Measurements from ENCODE around the gene VPS52. TPM values are rescaled to one million over a fixed set of nuclear protein-coding genes. Genes with fewer than 3 reads are reported as not detected.
"Not testable (repeated sequence)": the region's sequence is repeated elsewhere in the genome, so short reads cannot be mapped to it uniquely, and the experiment has no call there.

The VPS52 gene
- total and polyA plus RNA-seq, 12 donors = 21.9 to 115 (median 63.5) TPM

DNA sequence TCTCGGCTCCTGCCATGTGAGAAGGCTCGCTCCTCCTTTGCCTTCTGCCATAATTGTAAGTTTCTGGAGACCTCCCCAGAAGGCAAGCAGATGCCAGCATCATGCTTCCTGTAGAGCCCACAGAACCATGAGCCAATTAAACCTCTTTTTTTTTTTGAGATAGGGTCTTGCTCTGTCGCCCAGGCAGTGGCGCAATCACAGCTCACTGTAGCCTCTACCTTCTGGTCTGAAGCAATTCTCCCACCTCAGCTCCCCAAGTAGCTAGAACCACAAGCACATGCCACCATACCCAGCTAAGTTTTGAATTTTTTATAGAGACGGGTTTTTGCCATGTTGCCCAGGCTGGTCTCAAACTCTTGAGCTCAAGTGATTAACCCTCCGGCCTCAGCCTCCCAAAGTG is 34.8 kb downstream of the VPS52 start:
- Histone ChIP-seq H3K9me3 (replicated peaks in 1 of 3) (no peaks in the 10 kb centered on the region), H3K4me3 (no peak overlapping the region), H3K36me3 (replicated peaks in 1 of 2) (no peaks in the 10 kb centered on the region), H3K27me3 (peaks cover 16% of the 10 kb centered on the region), H3K4me1 (replicated peaks in 1 of 2) (peaks cover 0 to 3% of the 10 kb centered on the region in 2 donors), H3K27ac (no peak overlapping the region)
- DNase-seq = no peak
- WGBS, 4 donors = 88 to 99% (median 90%) methylated on average over 4 to 6 of the region's 6 CpGs
- TF ChIP-seq POLR2A (IDR thresholded peaks at IDR 0.05) (no peak), CTCF (IDR thresholded peaks at IDR 0.05) (no peak)
- intact Hi-C loops (cut with DNase I) = no loop called here

GRCh38 chr6:33236328-33236727 is 35.3 kb downstream of the VPS52 start:
- Histone ChIP-seq H3K36me3 (replicated peaks in 1 of 2) (no peaks in the 10 kb centered on the region), H3K4me3 (no peak overlapping the region), H3K27ac (no peak overlapping the region), H3K4me1 (replicated peaks in 1 of 2) (peaks cover 0 to 3% of the 10 kb centered on the region in 2 donors), H3K27me3 (peaks cover 16% of the 10 kb centered on the region), H3K9me3 (replicated peaks in 1 of 3) (no peaks in the 10 kb centered on the region)
- DNase-seq = no peak
- intact Hi-C loops (cut with DNase I) = no loop called here
- TF ChIP-seq POLR2A (IDR thresholded peaks at IDR 0.05) (no peak), CTCF (IDR thresholded peaks at IDR 0.05) (no peak)

- H3K4me3 ChIP-seq = no peak overlapping the region
- intact Hi-C loops (cut with DNase I) = no loop called here
- H3K27me3 ChIP-seq = peaks cover 15% of the 10 kb centered on the region
- no peak for DNase-seq
- TF ChIP-seq POLR2A (IDR thresholded peaks at IDR 0.05) (no peak), CTCF (IDR thresholded peaks at IDR 0.05) (no peak)
- H3K36me3 ChIP-seq (replicated peaks in 1 of 2) = no peaks in the 10 kb centered on the region
- no peaks in the 10 kb centered on the region for H3K9me3 ChIP-seq (replicated peaks in 1 of 3)
- H3K4me1 ChIP-seq (replicated peaks in 1 of 2) = peaks cover 0 to 3% of the 10 kb centered on the region in 2 donors
- no peak overlapping the region for H3K27ac ChIP-seq
- 26 to 43% (median 37%) methylated on average over 6 of the region's 6 CpGs for WGBS, 4 donors
Observed at GRCh38 chr6:33235221-33235634, 36.4 kb downstream of the VPS52 start.

DNA sequence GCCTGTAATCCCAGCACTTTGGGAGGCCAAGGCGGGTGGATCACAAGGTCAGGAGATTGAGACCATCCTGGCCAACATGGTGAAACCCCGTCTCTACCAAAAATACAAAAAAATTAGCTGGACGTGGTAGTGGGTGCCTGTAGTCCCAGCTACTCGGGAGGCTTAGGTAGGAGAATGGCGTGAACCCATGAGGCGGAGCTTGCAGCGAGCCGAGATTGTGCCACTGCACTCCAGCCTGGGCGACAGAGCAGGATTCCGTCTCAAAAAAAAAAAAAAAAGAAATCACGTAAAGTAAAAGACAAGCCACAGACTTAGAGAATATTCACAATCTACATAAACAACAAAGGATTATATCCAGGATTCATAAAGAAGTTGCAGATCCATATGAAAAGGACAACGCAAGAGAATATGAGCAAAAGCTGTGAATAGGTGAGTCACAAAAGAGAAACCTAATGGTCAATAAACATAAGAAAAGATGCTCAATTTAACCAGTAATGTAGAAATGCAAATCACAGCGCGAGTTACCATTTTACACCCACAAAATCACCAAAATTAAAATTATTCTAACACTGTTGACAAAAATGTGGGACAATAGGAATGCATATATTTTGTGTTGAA is 45.1 kb downstream of the VPS52 start:
- H3K4me1 ChIP-seq (replicated peaks in 1 of 2); H3K9me3 ChIP-seq (replicated peaks in 1 of 3); H3K36me3 ChIP-seq (replicated peaks in 1 of 2); intact Hi-C loops (cut with DNase I); DNase-seq; H3K27ac ChIP-seq; H3K4me3 ChIP-seq: not testable (repeated sequence)
- 44 to 51% (median 47%) methylated on average over 14 of the region's 14 CpGs for whole genome bisulfite sequencing, 4 donors
- H3K27me3 ChIP-seq = peaks cover 18% of the 10 kb centered on the region

- Histone ChIP-seq H3K4me3 (no peak overlapping the region), H3K27me3 (peaks cover 9% of the 10 kb centered on the region), H3K4me1 (replicated peaks in 1 of 2) (peaks cover 3 to 7% of the 10 kb centered on the region in 2 donors), H3K9me3 (replicated peaks in 1 of 3) (no peaks in the 10 kb centered on the region), H3K36me3 (replicated peaks in 1 of 2) (no peaks in the 10 kb centered on the region), H3K27ac (no peak overlapping the region)
- DNase-seq = peak in 1 of 7 donors; percentile 2
- 58 to 69% (median 65%) methylated on average over 3 of the region's 3 CpGs for WGBS, 4 donors
- intact Hi-C loops (cut with DNase I) = no loop called here
- TF ChIP-seq CTCF (IDR thresholded peaks at IDR 0.05) = no peak
- no peak for TF ChIP-seq POLR2A (IDR thresholded peaks at IDR 0.05)
Observed at GRCh38 chr6:33217681-33218080, 54.0 kb downstream of the VPS52 start.
